ENCODE results near the gene CNTNAP2. TPM values are rescaled to one million over a fixed set of nuclear protein-coding genes. Genes with fewer than 3 reads are reported as not detected.
A peak's percentile ranks its signal among the peaks of the same experiment; 100 is the strongest.

The CNTNAP2 gene
- polyA plus RNA-seq, 1 donor: 6.1 TPM

- no peak for DNase-seq (ENCODE audit: low read depth)
Measured at GRCh38 chr7:146764458-146764857, 647.9 kb downstream of the CNTNAP2 start.

DNA sequence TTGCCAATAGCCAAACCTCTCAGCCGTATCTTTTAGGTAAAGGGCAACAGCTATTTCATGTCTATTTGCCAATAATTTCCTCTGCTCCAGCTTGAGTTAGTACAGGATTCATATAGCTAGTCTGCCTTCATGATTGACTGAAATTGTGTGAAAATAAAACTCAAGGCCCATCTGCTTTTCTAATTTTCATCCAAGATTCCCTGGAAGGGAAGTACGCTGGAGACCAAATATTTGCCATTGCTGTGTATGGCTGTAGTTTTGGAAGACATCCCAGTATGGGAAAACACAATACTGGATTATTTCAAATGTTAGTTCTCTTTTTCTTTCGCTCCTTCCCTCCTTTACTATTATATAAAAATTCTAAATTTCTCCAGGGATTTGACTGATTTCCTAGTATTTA, 652.4 kb downstream of the CNTNAP2 start:
- DNase-seq (ENCODE audit: low read depth): no peak

DNA sequence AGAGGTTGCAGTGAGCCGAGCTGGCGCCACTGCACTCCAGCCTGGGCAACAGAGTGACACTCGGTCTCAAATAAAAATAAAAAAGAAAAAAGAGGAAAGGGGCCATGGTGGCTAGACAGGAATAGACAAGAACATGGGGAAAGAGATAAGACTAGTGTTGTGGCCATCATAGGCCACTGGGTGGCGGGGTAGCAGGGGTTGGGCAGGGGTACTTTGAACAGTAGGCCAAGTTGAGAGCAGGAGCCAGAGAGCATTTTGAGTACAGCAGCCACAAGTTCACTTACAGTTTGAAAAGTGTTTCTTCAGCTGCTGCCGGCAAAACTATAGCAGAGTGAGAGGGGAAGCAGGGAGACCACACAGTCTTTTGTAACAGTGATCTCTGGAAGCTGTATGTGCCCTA, 656.0 kb downstream of the CNTNAP2 start:
- no peak for DNase-seq (ENCODE audit: low read depth)

GRCh38 chr7:146773506-146773905, 656.9 kb downstream of the CNTNAP2 start:
- no peak for DNase-seq (ENCODE audit: low read depth)

- no peak for DNase-seq (ENCODE audit: low read depth)
Measured at GRCh38 chr7:146781352-146782116, 664.9 kb downstream of the CNTNAP2 start.

GRCh38 chr7:146787266-146787665, 670.7 kb downstream of the CNTNAP2 start:
- DNase-seq (ENCODE audit: low read depth): no peak

GRCh38 chr7:146788008-146788407, 671.4 kb downstream of the CNTNAP2 start:
- no peak for DNase-seq (ENCODE audit: low read depth)

- DNase-seq (ENCODE audit: low read depth): no peak
Measured at GRCh38 chr7:146791344-146792285, 675.0 kb downstream of the CNTNAP2 start.

- no peak for DNase-seq (ENCODE audit: low read depth)
Measured at GRCh38 chr7:146804620-146805019, 688.0 kb downstream of the CNTNAP2 start.

DNA sequence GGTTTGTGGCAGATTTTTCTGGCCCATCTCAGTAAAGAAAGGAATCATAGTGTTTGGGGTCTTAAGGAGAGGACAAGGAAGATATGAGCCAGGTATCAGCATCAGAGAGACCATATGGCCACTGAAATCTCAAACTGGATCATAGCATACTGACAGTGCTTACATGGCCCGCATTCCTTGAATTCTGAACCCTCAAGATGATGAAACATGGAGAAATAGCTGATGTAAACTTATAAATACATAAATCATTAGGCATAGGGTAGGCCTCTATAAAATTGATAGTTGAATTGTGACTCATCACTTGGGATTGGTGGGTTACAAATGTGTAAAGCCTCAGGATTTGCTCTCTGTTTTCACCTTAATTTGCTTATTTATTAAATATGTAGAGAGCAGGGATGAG, 688.5 kb downstream of the CNTNAP2 start:
- no peak for DNase-seq (ENCODE audit: low read depth)

DNA sequence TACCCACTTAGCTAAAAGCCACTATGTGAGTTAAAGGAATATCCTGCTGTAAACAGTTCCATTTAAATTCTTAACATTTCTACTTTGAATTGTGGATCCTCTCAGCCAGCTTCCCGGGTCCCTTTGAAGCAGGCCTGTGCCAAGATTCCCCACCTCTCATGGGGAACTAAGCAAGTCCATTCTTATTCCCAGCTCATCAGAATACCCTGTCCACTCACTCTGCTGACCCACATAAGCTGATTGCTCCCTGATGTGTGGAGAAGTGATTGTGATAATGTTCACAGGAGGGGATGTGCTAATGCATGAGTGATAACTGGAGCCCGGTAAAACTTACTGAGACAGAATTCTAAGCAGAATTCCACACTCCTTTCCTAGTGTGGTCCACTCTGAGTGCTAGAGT, 709.7 kb downstream of the CNTNAP2 start:
- no peak for DNase-seq (ENCODE audit: low read depth)

DNA sequence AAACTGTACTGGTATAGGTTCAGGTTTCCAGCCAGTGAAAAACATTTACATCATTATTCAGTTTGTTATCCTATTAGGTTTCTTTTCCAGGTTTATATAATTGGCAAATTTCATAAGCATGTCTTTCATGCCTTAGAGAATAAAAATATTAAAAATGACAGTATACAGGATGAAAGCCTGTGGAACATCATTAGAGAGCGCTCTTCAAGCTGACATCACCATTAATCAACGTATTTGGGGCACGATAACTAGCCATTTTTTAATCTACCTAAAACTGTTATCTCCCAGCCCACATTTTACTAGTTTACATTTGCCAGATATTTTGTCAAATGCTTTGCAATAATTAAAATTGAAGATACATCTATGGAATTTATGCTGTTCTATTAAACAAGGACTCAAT, 714.1 kb downstream of the CNTNAP2 start:
- no peak for DNase-seq (ENCODE audit: low read depth)

GRCh38 chr7:146831875-146832274, 715.3 kb downstream of the CNTNAP2 start:
- no peak for DNase-seq (ENCODE audit: low read depth)

DNA sequence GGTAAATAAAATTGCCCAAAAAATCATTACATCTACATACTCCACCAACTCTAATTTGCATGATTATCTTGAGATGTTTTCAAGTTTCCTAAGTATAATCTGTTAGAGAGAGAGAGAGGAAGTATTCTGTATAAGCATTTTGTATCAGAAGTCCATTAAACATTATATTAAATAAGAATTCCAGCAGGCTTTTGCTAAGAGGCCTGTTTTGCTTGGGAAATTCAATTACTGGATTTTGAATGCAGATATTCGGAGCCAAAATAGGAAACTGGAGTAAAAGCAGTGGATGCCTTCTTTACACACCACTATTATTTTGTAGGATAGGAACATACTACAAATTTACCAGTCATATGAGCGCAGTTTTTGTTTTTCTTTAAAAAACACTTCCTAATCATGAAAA, 727.8 kb downstream of the CNTNAP2 start:
- DNase-seq (ENCODE audit: low read depth): no peak

- no peak for DNase-seq (ENCODE audit: low read depth)
Measured at GRCh38 chr7:146858690-146859089, 742.1 kb downstream of the CNTNAP2 start.

- no peak for DNase-seq (ENCODE audit: low read depth)
Measured at GRCh38 chr7:146861701-146862100, 745.1 kb downstream of the CNTNAP2 start.

DNA sequence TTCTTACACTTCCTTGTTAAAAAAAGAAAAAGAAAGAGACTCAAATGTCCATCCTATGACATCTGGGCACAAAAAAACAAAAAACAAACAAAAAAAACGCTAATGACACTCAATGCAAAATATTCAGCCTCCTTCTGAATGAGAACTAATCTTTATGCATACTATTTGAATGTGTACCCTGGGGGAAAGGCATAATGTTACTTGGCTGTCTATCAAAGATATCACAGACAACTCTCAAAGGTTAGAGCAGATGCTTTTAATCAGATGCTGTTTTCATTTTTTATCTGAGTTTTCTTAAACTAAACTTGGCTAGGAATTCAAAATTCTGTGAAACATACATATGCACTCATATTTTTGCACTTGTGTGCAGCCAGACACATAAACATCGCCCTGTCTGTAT, 745.8 kb downstream of the CNTNAP2 start:
- no peak for DNase-seq (ENCODE audit: low read depth)

- DNase-seq (ENCODE audit: low read depth): no peak
Measured at GRCh38 chr7:146864644-146865043, 748.0 kb downstream of the CNTNAP2 start.

DNA sequence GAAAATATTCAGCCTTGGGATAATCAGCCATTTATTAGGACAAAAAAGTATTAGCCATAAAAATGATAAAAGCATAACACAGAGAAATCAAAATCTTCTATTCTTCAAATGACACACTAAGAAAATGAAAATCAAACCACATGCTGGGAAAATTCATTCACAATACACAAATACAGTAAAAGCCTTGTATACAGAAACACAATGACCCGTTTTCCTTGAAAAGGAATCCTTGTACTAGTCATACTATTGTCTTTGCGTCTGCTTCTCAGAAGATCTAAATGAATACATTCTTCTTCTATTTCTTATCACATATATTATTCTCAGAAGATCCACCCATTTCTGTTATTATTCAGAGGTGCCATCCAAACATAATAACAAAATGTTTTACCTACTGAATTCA, 749.1 kb downstream of the CNTNAP2 start:
- DNase-seq (ENCODE audit: low read depth): no peak

DNA sequence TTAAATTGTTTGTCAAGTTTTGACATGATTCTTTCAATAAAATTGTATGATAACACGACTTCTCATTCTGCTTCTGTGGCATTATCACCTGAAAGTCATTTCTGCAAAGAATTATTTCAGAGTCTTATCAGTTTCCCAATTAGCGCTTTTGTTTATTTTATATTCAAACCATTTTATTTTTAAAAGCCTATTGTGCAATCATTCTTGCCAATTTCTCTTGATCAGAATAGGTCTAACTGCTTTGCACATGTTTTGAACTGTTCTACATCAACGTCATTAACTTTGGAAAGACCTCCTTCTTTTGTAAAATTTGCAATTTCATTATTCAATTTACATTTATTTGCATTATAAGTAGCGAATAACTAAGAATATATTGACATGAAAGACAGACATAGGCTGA, 758.1 kb downstream of the CNTNAP2 start:
- DNase-seq (ENCODE audit: low read depth): no peak

GRCh38 chr7:146875237-146875785, 758.7 kb downstream of the CNTNAP2 start:
- no peak for DNase-seq (ENCODE audit: low read depth)

GRCh38 chr7:146875981-146876380, 759.4 kb downstream of the CNTNAP2 start:
- DNase-seq (ENCODE audit: low read depth): peak; percentile 25

- DNase-seq (ENCODE audit: low read depth): peak; percentile 11
Measured at GRCh38 chr7:146876411-146876810, 759.8 kb downstream of the CNTNAP2 start.
